CD4-positive, alpha-beta T cell (primary cell): ENCODE measurements around the gene PRAMEF12. TPM values are rescaled to one million over a fixed set of nuclear protein-coding genes. Genes with fewer than 3 reads are reported as not detected.

Source experiments
- ATAC-seq: fragments of 200-7000 bp; cut with Tn5 transposase; one replicate; pipeline ENCODE4 v1.10.0; 2022; ENCODE audit warnings: mild to moderate bottlenecking; ENCODE audit not compliant: poor library complexity
- CTCF ChIA-PET: fragments of 350-600 bp; sonication (Branson Sonifier 250); formaldehyde crosslinking; loops from one replicate; lab custom pipeline; 2021; ENCODE audit warnings: antibody characterized with exemption, inconsistent platforms; lab: Charles Lee
- POLR2A ChIA-PET: fragments of 350-600 bp; sonication (Branson Sonifier 250); formaldehyde crosslinking; loops from one replicate; lab custom pipeline; 2021; ENCODE audit warnings: antibody characterized with exemption, inconsistent platforms; lab: Charles Lee
- DNase-seq, 14 experiments: peaks; one replicate each; pipeline ENCODE4 v3.0.0-alpha.2; 2013 to 2020; ENCODE audit warnings: mixed read lengths in 2 of 14
- H3K27ac ChIP-seq, 2 donors: one replicate each; pipeline versions ENCODE4 v1.5.1 to v1.7.0; 2013; ENCODE audit warnings: low read length in 2 of 2, low read depth in 1 of 2, mild to moderate bottlenecking in 1 of 2
- H3K27me3 ChIP-seq, 2 experiments: 1 replicate in 1 of 2; 2 replicates in 1 of 2; pipeline versions ENCODE4 v1.6.1 to v1.7.0; 2013; ENCODE audit warnings: low read length in 2 of 2, control low read depth in 1 of 2, mild to moderate bottlenecking in 1 of 2, moderate library complexity in 1 of 2; ENCODE audit not compliant: insufficient read depth in 2 of 2, control insufficient read depth in 1 of 2
- H3K36me3 ChIP-seq: one replicate; pipeline ENCODE4 v1.6.1; 2013; ENCODE audit warnings: low read length, control low read depth; ENCODE audit not compliant: insufficient read depth
- H3K4me1 ChIP-seq: one replicate; pipeline ENCODE4 v1.6.1; 2013; ENCODE audit warnings: low read length, control low read depth; ENCODE audit not compliant: insufficient read depth
- H3K4me3 ChIP-seq: one replicate; pipeline ENCODE4 v1.5.1; 2013; ENCODE audit warnings: mild to moderate bottlenecking, low read length, moderate library complexity
- H3K9me3 ChIP-seq, 2 experiments: 1 replicate in 1 of 2; 2 replicates in 1 of 2; pipeline versions ENCODE4 v1.6.1 to v1.7.0; 2013; ENCODE audit warnings: low read length in 2 of 2, mild to moderate bottlenecking in 2 of 2, control low read depth in 1 of 2, moderate library complexity in 1 of 2; ENCODE audit not compliant: control insufficient read depth in 1 of 2, insufficient read depth in 1 of 2
- H3K27ac Mint-ChIP-seq: one replicate; pipeline ENCODE4 v1.8.0; 2020; ENCODE audit warnings: mixed read lengths
- H3K27me3 Mint-ChIP-seq: one replicate; pipeline ENCODE4 v1.8.0; 2021; ENCODE audit warnings: mixed read lengths
- H3K36me3 Mint-ChIP-seq: one replicate; pipeline ENCODE4 v1.8.0; 2021; ENCODE audit warnings: low read depth, mixed read lengths
- H3K4me1 Mint-ChIP-seq: one replicate; pipeline ENCODE4 v1.8.0; 2021; ENCODE audit warnings: low read depth, mixed read lengths
- H3K4me3 Mint-ChIP-seq: one replicate; pipeline ENCODE4 v1.8.0; 2020; ENCODE audit warnings: mild to moderate bottlenecking, mixed read lengths
- H3K9me3 Mint-ChIP-seq: one replicate; pipeline ENCODE4 v1.8.0; 2020; ENCODE audit warnings: mixed read lengths
- CTCF ChIP-seq: fragments of 200-600 bp; IDR thresholded peaks from one replicate; pipeline ENCODE4 v1.8.0; 2022; ENCODE audit warnings: antibody characterized with exemption, mild to moderate bottlenecking
- intact Hi-C, 2 experiments: fragments of 100-400 bp; cut with DNase I in 1 of 2; cut with micrococcal nuclease in 1 of 2; formaldehyde crosslinking; loops; one replicate each; pipeline versions ENCODE4 v1.15.1 to v1.9.0; 2023 to 2025; cut with DNase I, micrococcal nuclease
- total RNA-seq, 174 experiments: library from RNA in 2 of 174; stranded (reverse) in 2 of 174; gene quantifications; one replicate each; pipeline ENCODE4 v1.2.3 and lab custom pipeline; 2021 to 2026

PRAMEF12 gene
- total RNA-seq, 2 experiments from 2014 or later = not detected

GRCh38 chr1:12734651-12735050 lies 38.9 kb upstream of the PRAMEF12 start:
- Histone ChIP-seq H3K9me3 (peaks cover 3 to 11% of the 10 kb centered on the region in 2 experiments), H3K27ac (no peak overlapping the region), H3K27me3 (peaks cover 16 to 25% of the 10 kb centered on the region in 2 experiments), H3K36me3 (no peaks in the 10 kb centered on the region), H3K4me1 (no peaks in the 10 kb centered on the region), H3K4me3 (no peak overlapping the region)
- ChIA-PET CTCF (no interaction called here), POLR2A (no interaction called here)
- H3K4me3 Mint-ChIP-seq = no peak overlapping the region
- intact Hi-C loops = no loop called here
- H3K27ac Mint-ChIP-seq = no peak overlapping the region
- no peaks in the 10 kb centered on the region for H3K36me3 Mint-ChIP-seq
- DNase-seq = no peak
- H3K9me3 Mint-ChIP-seq = peaks cover 25% of the 10 kb centered on the region
- H3K27me3 Mint-ChIP-seq = peaks cover 92% of the 10 kb centered on the region
- H3K4me1 Mint-ChIP-seq = no peaks in the 10 kb centered on the region
- no peak for ATAC-seq
- TF ChIP-seq CTCF = no peak

GRCh38 chr1:12738934-12739333 lies 34.6 kb upstream of the PRAMEF12 start:
- DNase-seq (no peak), ATAC-seq (no peak)
- H3K36me3 Mint-ChIP-seq = no peaks in the 10 kb centered on the region
- intact Hi-C loops = no loop called here
- H3K27me3 ChIP-seq = peaks cover 26 to 44% of the 10 kb centered on the region in 2 experiments
- peaks cover 0 to 11% of the 10 kb centered on the region in 2 experiments for H3K9me3 ChIP-seq
- H3K4me3 Mint-ChIP-seq = no peak overlapping the region
- H3K4me1 ChIP-seq = no peaks in the 10 kb centered on the region
- no peaks in the 10 kb centered on the region for H3K4me1 Mint-ChIP-seq
- no peak overlapping the region for H3K27ac Mint-ChIP-seq
- TF ChIP-seq CTCF = no peak
- ChIA-PET POLR2A (no interaction called here), CTCF (no interaction called here)
- peaks cover 78% of the 10 kb centered on the region for H3K27me3 Mint-ChIP-seq
- no peaks in the 10 kb centered on the region for H3K36me3 ChIP-seq
- peaks cover 18% of the 10 kb centered on the region for H3K9me3 Mint-ChIP-seq
- no peak overlapping the region for H3K4me3 ChIP-seq
- H3K27ac ChIP-seq = no peak overlapping the region

- H3K27me3 Mint-ChIP-seq = peaks cover 79% of the 10 kb centered on the region
Measured at GRCh38 chr1:12739613-12740012, 33.9 kb upstream of the PRAMEF12 start.

More at GRCh38 chr1:12739613-12740012, 33.9 kb upstream of the PRAMEF12 start:
- H3K27ac Mint-ChIP-seq = no peak overlapping the region
- no peaks in the 10 kb centered on the region for H3K4me1 Mint-ChIP-seq
- H3K9me3 Mint-ChIP-seq = peaks cover 18% of the 10 kb centered on the region
- Histone ChIP-seq H3K36me3 (no peaks in the 10 kb centered on the region), H3K27me3 (peaks cover 22 to 45% of the 10 kb centered on the region in 2 experiments), H3K4me1 (no peaks in the 10 kb centered on the region), H3K27ac (no peak overlapping the region), H3K4me3 (no peak overlapping the region), H3K9me3 (peaks cover 0 to 11% of the 10 kb centered on the region in 2 experiments)
- intact Hi-C loops = loop anchor here in 1 of 2 experiments (2.0 kb wide), 1 partner anchor 21 kb away; no protein-coding TSS in a partner anchor
- DNase-seq = no peak
- ChIA-PET POLR2A (no interaction called here), CTCF (no interaction called here)
- no peak overlapping the region for H3K4me3 Mint-ChIP-seq
- ATAC-seq = no peak
- H3K36me3 Mint-ChIP-seq = no peaks in the 10 kb centered on the region
- no peak for TF ChIP-seq CTCF
